IMR-90 (cell line): ENCODE data around the gene HOXA13. TPM values are rescaled to one million over a fixed set of nuclear protein-coding genes. Genes with fewer than 3 reads are reported as not detected.
A peak's percentile ranks its signal among the peaks of the same experiment; 100 is the strongest.

Source experiments
- ATAC-seq: fragments of 200-7000 bp; cut with Tn5 transposase; 2 replicates; pipeline ENCODE4 v1.9.1; 2020; ENCODE audit warnings: low read depth, mild to moderate bottlenecking, moderate library complexity
- BruUV-seq: library from RNA; stranded (reverse); fragments of 400-500 nt; replicated peaks from 2 replicates; lab custom pipeline; 2021; lab: Mats Ljungman, UMichigan
- CTCF ChIA-PET: fragments of 300-600 bp; formaldehyde crosslinking; extraction: SDS; loops from one replicate; lab custom pipeline; 2021; ENCODE audit warnings: antibody characterized with exemption; lab: Yijun Ruan, JAX
- POLR2A ChIA-PET: fragments of 300-600 bp; sonication (Branson Sonifier 250); formaldehyde crosslinking; loops from one replicate; lab custom pipeline; 2022; ENCODE audit warnings: antibody characterized with exemption; ENCODE audit not compliant: unreplicated experiment; lab: Charles Lee
- DNase-seq: peaks from one replicate; pipeline ENCODE4 v3.0.0; 2013
- H2AFZ ChIP-seq: replicated peaks from 2 replicates; pipeline ENCODE3; 2013; ENCODE audit warnings: low read length, mild to moderate bottlenecking; ENCODE audit not compliant: poor library complexity
- H2AK5ac ChIP-seq: 2 replicates; pipeline ENCODE4 v1.6.1; 2013; ENCODE audit warnings: low read depth, low read length, inconsistent platforms
- H2AK9ac ChIP-seq: replicated peaks from 2 replicates; pipeline ENCODE3; 2013; ENCODE audit warnings: mild to moderate bottlenecking, low read depth, low read length, moderate library complexity; ENCODE audit not compliant: poor library complexity
- H2BK120ac ChIP-seq: 2 replicates; pipeline ENCODE4 v1.6.1; 2013; ENCODE audit warnings: low read depth, low read length, inconsistent platforms
- H2BK15ac ChIP-seq: 3 replicates; pipeline ENCODE4 v1.6.1; 2013; ENCODE audit warnings: low read depth, low read length, inconsistent platforms
- H2BK20ac ChIP-seq: 2 replicates; pipeline ENCODE4 v1.6.1; 2013; ENCODE audit warnings: low read depth, mild to moderate bottlenecking, inconsistent platforms, low read length, moderate library complexity
- H2BK5ac ChIP-seq: 2 replicates; pipeline ENCODE4 v1.6.1; 2013; ENCODE audit warnings: mild to moderate bottlenecking, low read depth, low read length, inconsistent platforms; ENCODE audit not compliant: poor library complexity, severe bottlenecking
- H3K14ac ChIP-seq: replicated peaks from 2 replicates; pipeline ENCODE4 v1.6.1; 2013; ENCODE audit warnings: low read depth, low read length, inconsistent platforms
- H3K18ac ChIP-seq: 2 replicates; pipeline ENCODE4 v1.6.1; 2013; ENCODE audit warnings: low read depth, low read length, control low read depth
- H3K23ac ChIP-seq: 2 replicates; pipeline ENCODE4 v1.6.1; 2013; ENCODE audit warnings: low read depth, low read length, inconsistent platforms
- H3K27ac ChIP-seq: 2 replicates; pipeline ENCODE4 v1.5.1; 2013; ENCODE audit warnings: mild to moderate bottlenecking, control low read depth, low read length; ENCODE audit not compliant: insufficient read depth
- H3K27me3 ChIP-seq: 2 replicates; pipeline ENCODE4 v1.6.1; 2013; ENCODE audit warnings: low read length; ENCODE audit not compliant: control insufficient read depth, insufficient read depth
- H3K36me3 ChIP-seq: 2 replicates; pipeline ENCODE4 v1.6.1; 2013; ENCODE audit warnings: low read length, mixed read lengths; ENCODE audit not compliant: control insufficient read depth, insufficient read depth
- H3K4ac ChIP-seq: 2 replicates; pipeline ENCODE4 v1.6.1; 2013; ENCODE audit warnings: low read depth, low read length, inconsistent platforms
- H3K4me1 ChIP-seq: 2 replicates; pipeline ENCODE4 v1.6.1; 2013; ENCODE audit warnings: low read length, mixed read lengths; ENCODE audit not compliant: control insufficient read depth, insufficient read depth
- H3K4me2 ChIP-seq: 2 replicates; pipeline ENCODE4 v1.6.1; 2013; ENCODE audit warnings: low read depth, mild to moderate bottlenecking, control low read depth, low read length, moderate library complexity
- H3K4me3 ChIP-seq: 2 replicates; pipeline ENCODE4 v1.5.1; 2013; ENCODE audit warnings: low read depth, mild to moderate bottlenecking, control low read depth, low read length, moderate library complexity; ENCODE audit not compliant: insufficient read depth
- H3K56ac ChIP-seq: 2 replicates; pipeline ENCODE4 v1.6.1; 2013; ENCODE audit warnings: low read length, inconsistent platforms; ENCODE audit not compliant: insufficient read depth; ENCODE audit errors: extremely low read depth
- H3K79me1 ChIP-seq, 2 experiments: 2 replicates each; pipeline ENCODE4 v1.6.1; 2013; ENCODE audit warnings: low read length in 2 of 2, inconsistent platforms in 1 of 2, low read depth in 1 of 2
- H3K9ac ChIP-seq: 2 replicates; pipeline ENCODE4 v1.6.1; 2013; ENCODE audit warnings: low read depth, low read length, control low read depth
- H3K9me1 ChIP-seq: 2 replicates; pipeline ENCODE4 v1.6.1; 2013; ENCODE audit warnings: low read length, inconsistent platforms; ENCODE audit not compliant: insufficient read depth
- H3K9me3 ChIP-seq: 2 replicates; pipeline ENCODE4 v1.6.1; 2013; ENCODE audit warnings: low read length; ENCODE audit not compliant: control insufficient read depth, insufficient read depth
- H4K20me1 ChIP-seq: 2 replicates; pipeline ENCODE4 v1.6.1; 2013; ENCODE audit warnings: low read length, inconsistent platforms; ENCODE audit not compliant: insufficient read depth
- H4K5ac ChIP-seq: 2 replicates; pipeline ENCODE4 v1.6.1; 2013; ENCODE audit warnings: mild to moderate bottlenecking, low read depth, low read length, control low read depth
- H4K8ac ChIP-seq, 2 experiments: 2 replicates each; pipeline ENCODE4 v1.6.1; 2013; ENCODE audit warnings: low read depth in 2 of 2, low read length in 2 of 2, control low read depth in 1 of 2, inconsistent platforms in 1 of 2
- H4K91ac ChIP-seq: 2 replicates; pipeline ENCODE4 v1.6.1; 2013; ENCODE audit warnings: low read depth, low read length, inconsistent platforms; ENCODE audit not compliant: insufficient read depth
- CTCF ChIP-seq: conservative IDR thresholded peaks from 2 replicates; pipeline ENCODE4 v1.5.1; 2012; ENCODE audit warnings: mild to moderate bottlenecking, low read depth, low read length, improper control_type of control experiment
- RAD21 ChIP-seq: IDR thresholded peaks from 2 replicates; pipeline ENCODE4 v1.6.1; 2012; ENCODE audit warnings: low read length, improper control_type of control experiment
- SMC3 ChIP-seq: fragments of 150-350 bp; IDR thresholded peaks from 2 replicates; pipeline ENCODE4 v1.6.1; 2016; ENCODE audit warnings: low read depth, mild to moderate bottlenecking, antibody characterized with exemption, low read length, moderate library complexity
- USF2 ChIP-seq: fragments of 150-350 bp; IDR thresholded peaks from 2 replicates; pipeline ENCODE4 v1.6.1; 2017; ENCODE audit warnings: mild to moderate bottlenecking, antibody characterized with exemption, low read length, low read depth
- WGBS, 2 experiments: methylation state at CpG; one replicate each; pipeline versions ENCODE4 v1.1.5 to v1.1.7; 2013; ENCODE audit warnings: missing lambda C conversion rate in 2 of 2; ENCODE audit not compliant: insufficient read length in 1 of 2; ENCODE audit errors: extremely low coverage in 2 of 2; 5-methylcytosine and 5-hydroxymethylcytosine counted together
- dilution Hi-C: fragments of 300-500 bp; cut with HindIII; formaldehyde crosslinking; loops from one replicate; pipeline ENCODE4 v1.14.3; 2018; ENCODE audit warnings: low sequenced_read_pairs; ENCODE audit not compliant: unreplicated experiment
- in situ Hi-C: fragments of 300-500 bp; cut with MboI; formaldehyde crosslinking; loops from 3 replicates; pipeline ENCODE4 v1.14.3; 2019; ENCODE audit warnings: low sequenced_read_pairs, inconsistent platforms, mixed read lengths
- intact Hi-C: fragments of 100-400 bp; cut with micrococcal nuclease; formaldehyde crosslinking; loops from 2 replicates; pipeline ENCODE4 v1.10.0; 2022
- polyA plus RNA-seq, 3 experiments: library from polyadenylated mRNA; depleted of rRNA; stranded (reverse); fragments of >200 nt; gene quantifications; 2 replicates each; pipeline ENCODE4 v1.2.3, GENCODE V29; 2012; ENCODE audit warnings: low replicate concordance in 1 of 3
- total RNA-seq: library from RNA; depleted of rRNA; stranded (reverse); fragments of >200 nt; gene quantifications from 2 replicates; pipeline ENCODE4 v1.2.3, GENCODE V29; 2012

The HOXA13 gene
- total and polyA plus RNA-seq, 2 of the 4 experiments (the other 2 are of a cell fraction), result not detected

DNA sequence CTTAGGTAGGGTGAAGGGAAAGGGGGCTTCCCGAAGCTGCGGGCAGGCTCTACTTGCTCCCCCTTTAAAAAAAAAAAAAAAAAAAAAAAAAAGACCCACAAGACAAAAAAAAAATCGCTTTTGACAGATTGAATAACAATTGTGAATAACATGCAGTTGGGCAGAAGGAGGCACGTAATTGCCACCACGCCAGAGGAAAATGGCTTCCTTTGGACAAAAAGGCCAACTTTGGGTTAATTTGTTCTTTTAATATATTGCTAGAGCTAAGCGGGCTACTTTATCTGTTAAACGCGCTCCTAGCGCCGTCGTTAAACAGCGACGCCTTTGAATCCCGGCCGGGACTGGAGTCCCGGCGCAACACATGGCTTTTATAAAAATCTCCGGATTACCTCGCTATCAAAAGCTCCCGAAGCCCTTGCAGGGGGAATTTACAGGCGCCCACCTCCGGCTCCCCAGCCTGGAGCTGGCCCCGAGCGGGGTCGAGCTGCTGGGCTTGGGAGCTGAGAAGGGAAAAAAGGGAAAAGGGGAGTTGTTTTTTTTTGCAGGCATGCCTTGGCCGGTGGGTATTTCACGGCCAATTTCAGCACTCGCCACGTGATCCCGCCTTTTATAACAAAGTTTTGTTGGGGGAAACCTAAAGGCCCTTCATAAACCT is 16.1 kb downstream of the HOXA13 start:
- H3K9ac ChIP-seq, result no peak overlapping the region

More for the DNA sequence above, 16.1 kb downstream of the HOXA13 start:
- H2BK20ac ChIP-seq, result no peak overlapping the region
- no peak overlapping the region for H3K56ac ChIP-seq
- no peak overlapping the region for H2AK9ac ChIP-seq
- dilution Hi-C loops, result no loop called here
- intact Hi-C loops, result no loop called here
- H3K27me3 ChIP-seq, result peaks cover 91% of the 10 kb centered on the region
- H3K9me3 ChIP-seq, result peaks cover 11% of the 10 kb centered on the region; the same call in 1 of the 2 replicates
- in situ Hi-C loops, result no loop called here
- no peak overlapping the region for H3K18ac ChIP-seq
- H4K20me1 ChIP-seq, result peaks cover 17% of the 10 kb centered on the region; the same call in 1 of the 2 replicates
- no peaks in the 10 kb centered on the region for H3K36me3 ChIP-seq
- H2BK5ac ChIP-seq, result no peak overlapping the region
- TF ChIP-seq CTCF (no peak), RAD21 (no peak), SMC3 (no peak), USF2 (0 out of 2 replicates have a peak, but pooled peaks have one; percentile 18)
- no peaks in the 10 kb centered on the region for H3K79me1 ChIP-seq
- DNase-seq (no peak), ATAC-seq (no peak)
- no peak overlapping the region for H2AFZ ChIP-seq
- no peak overlapping the region for H4K5ac ChIP-seq
- ChIA-PET CTCF (interaction anchor here (0.6 kb wide), 1 partner anchor 1110 kb away, joined by 4 read pairs; no protein-coding TSS in a partner anchor), POLR2A (no interaction called here)
- H2BK15ac ChIP-seq, result no peak overlapping the region
- WGBS, 2 experiments, result 4% methylated on average over 8 of the region's 30 CpGs; no CpG with 5 or more reads in 1 of the 2 experiments
- no peak overlapping the region for H2AK5ac ChIP-seq
- no peak overlapping the region for H4K91ac ChIP-seq
- H3K4me2 ChIP-seq, result peak overlapping the region; percentile 69
- H3K23ac ChIP-seq, result no peak overlapping the region
- H3K27ac ChIP-seq, result no peak overlapping the region
- peaks cover 3% of the 10 kb centered on the region; the same call in 1 of the 2 replicates for H3K4me1 ChIP-seq
- H4K8ac ChIP-seq, result no peak overlapping the region
- BruUV-seq, result no TSS peak
- H3K9me1 ChIP-seq, result no peaks in the 10 kb centered on the region
- no peak overlapping the region for H3K4ac ChIP-seq
- H3K4me3 ChIP-seq, result peak overlapping the region; percentile 41
- H3K14ac ChIP-seq, result no peak overlapping the region
- H2BK120ac ChIP-seq, result no peak overlapping the region
